ENCODE data around the gene PTPN6. TPM values are rescaled to one million over a fixed set of nuclear protein-coding genes. Genes with fewer than 3 reads are reported as not detected.

PTPN6 gene
- total and polyA plus RNA-seq, 2 donors (not counting 1 experiment from before 2014, with no cell fraction given): 0.06 TPM; not detected in 1

GRCh38 chr12:6947615-6948014, 3.5 kb upstream of the PTPN6 start:
- Histone ChIP-seq H3K27ac (ENCODE audit: insufficient read depth, low read length) (no peak overlapping the region), H3K27me3 (ENCODE audit: control insufficient read depth, insufficient read depth, low read length) (no peaks in the 10 kb centered on the region), H3K4me3 (replicated peaks in 1 of 4; ENCODE audit: control extremely low read depth in 1 of 4, insufficient read depth in 1 of 4, low read depth in 3 of 4, low read length in 4 of 4) (no peak overlapping the region), H3K36me3 (ENCODE audit: control insufficient read depth, insufficient read depth, low read length) (peaks cover 5% of the 10 kb centered on the region), H3K4me1 (ENCODE audit: control insufficient read depth, extremely low read depth, insufficient read depth, low read length) (peaks cover 13% of the 10 kb centered on the region), H3K9ac (ENCODE audit: insufficient read depth, low read length) (no peak overlapping the region), H2AFZ (ENCODE audit: low read length) (no peak overlapping the region), H3K9me3 (ENCODE audit: control insufficient read depth, insufficient read depth, low read depth, low read length) (no peaks in the 10 kb centered on the region), H4K20me1 (ENCODE audit: control insufficient read depth, extremely low read depth, insufficient read depth, low read length) (no peaks in the 10 kb centered on the region), H3K79me2 (ENCODE audit: control insufficient read depth, insufficient read depth, low read length) (no peaks in the 10 kb centered on the region), H3K4me2 (ENCODE audit: extremely low read depth, insufficient read depth, low read length) (no peak overlapping the region)
- TF ChIP-seq CTCF (conservative IDR thresholded peaks at IDR 0.05 in 1 of 2, IDR thresholded peaks at IDR 0.05 in 1 of 2; ENCODE audit: low read depth in 1 of 2, low read length in 2 of 2) (no peak), EZH2 (IDR thresholded peaks at IDR 0.05; ENCODE audit: low read length, missing control alignments) (no peak)
- no peak for DNase-seq (ENCODE audit: low read depth in 2 of 2)

GRCh38 chr12:6948873-6949594, 2.1 kb upstream of the PTPN6 start:
- no peaks in the 10 kb centered on the region for H3K27me3 ChIP-seq (ENCODE audit: control insufficient read depth, insufficient read depth, low read length)
- no peak overlapping the region for H2AFZ ChIP-seq (ENCODE audit: low read length)
- no peaks in the 10 kb centered on the region for H3K9me3 ChIP-seq (ENCODE audit: control insufficient read depth, insufficient read depth, low read depth, low read length)
- H3K4me3 ChIP-seq (replicated peaks in 1 of 4; ENCODE audit: control extremely low read depth in 1 of 4, insufficient read depth in 1 of 4, low read depth in 3 of 4, low read length in 4 of 4): no peak overlapping the region
- TF ChIP-seq CTCF (conservative IDR thresholded peaks at IDR 0.05 in 1 of 2, IDR thresholded peaks at IDR 0.05 in 1 of 2; ENCODE audit: low read depth in 1 of 2, low read length in 2 of 2): no peak
- no peak for TF ChIP-seq EZH2 (IDR thresholded peaks at IDR 0.05; ENCODE audit: low read length, missing control alignments)
- no peak overlapping the region for H3K4me2 ChIP-seq (ENCODE audit: extremely low read depth, insufficient read depth, low read length)
- H3K79me2 ChIP-seq (ENCODE audit: control insufficient read depth, insufficient read depth, low read length): no peaks in the 10 kb centered on the region
- DNase-seq (ENCODE audit: low read depth in 2 of 2): no peak
- H3K9ac ChIP-seq (ENCODE audit: insufficient read depth, low read length): no peak overlapping the region
- peaks cover 5% of the 10 kb centered on the region for H3K36me3 ChIP-seq (ENCODE audit: control insufficient read depth, insufficient read depth, low read length)
- no peak overlapping the region for H3K27ac ChIP-seq (ENCODE audit: insufficient read depth, low read length)
- H3K4me1 ChIP-seq (ENCODE audit: control insufficient read depth, extremely low read depth, insufficient read depth, low read length): peaks cover 6% of the 10 kb centered on the region
- no peaks in the 10 kb centered on the region for H4K20me1 ChIP-seq (ENCODE audit: control insufficient read depth, extremely low read depth, insufficient read depth, low read length)

GRCh38 chr12:6950401-6950801, 755 bp upstream of the PTPN6 start:
- peaks cover 4% of the 10 kb centered on the region for H3K36me3 ChIP-seq (ENCODE audit: control insufficient read depth, insufficient read depth, low read length)
- H3K4me2 ChIP-seq (ENCODE audit: extremely low read depth, insufficient read depth, low read length): no peak overlapping the region
- DNase-seq (ENCODE audit: low read depth in 2 of 2): no peak
- no peak overlapping the region for H3K27ac ChIP-seq (ENCODE audit: insufficient read depth, low read length)
- H2AFZ ChIP-seq (ENCODE audit: low read length): no peak overlapping the region
- H4K20me1 ChIP-seq (ENCODE audit: control insufficient read depth, extremely low read depth, insufficient read depth, low read length): no peaks in the 10 kb centered on the region
- no peak overlapping the region for H3K4me3 ChIP-seq (replicated peaks in 1 of 4; ENCODE audit: control extremely low read depth in 1 of 4, insufficient read depth in 1 of 4, low read depth in 3 of 4, low read length in 4 of 4)
- H3K79me2 ChIP-seq (ENCODE audit: control insufficient read depth, insufficient read depth, low read length): no peaks in the 10 kb centered on the region
- H3K9ac ChIP-seq (ENCODE audit: insufficient read depth, low read length): no peak overlapping the region
- H3K27me3 ChIP-seq (ENCODE audit: control insufficient read depth, insufficient read depth, low read length): no peaks in the 10 kb centered on the region
- H3K4me1 ChIP-seq (ENCODE audit: control insufficient read depth, extremely low read depth, insufficient read depth, low read length): peaks cover 2% of the 10 kb centered on the region
- TF ChIP-seq CTCF (conservative IDR thresholded peaks at IDR 0.05 in 1 of 2, IDR thresholded peaks at IDR 0.05 in 1 of 2; ENCODE audit: low read depth in 1 of 2, low read length in 2 of 2): peak; percentile 3 to 18
- TF ChIP-seq EZH2 (IDR thresholded peaks at IDR 0.05; ENCODE audit: low read length, missing control alignments): no peak
- no peaks in the 10 kb centered on the region for H3K9me3 ChIP-seq (ENCODE audit: control insufficient read depth, insufficient read depth, low read depth, low read length)

All from fibroblast of lung (primary cell).